ENCODE data around the gene FOXJ3.

The FOXJ3 gene

GRCh38 chr1:42324398-42325013 lies 10.5 kb downstream of the FOXJ3 start:
- Histone ChIP-seq H3K27ac (ENCODE audit: extremely low read depth, low read depth, low read length) (no peak overlapping the region), H3K36me3 (ENCODE audit: control insufficient read depth in 2 of 2, insufficient read depth in 1 of 2, low read length in 2 of 2) (no peaks in the 10 kb centered on the region), H3K9me3 (ENCODE audit: control insufficient read depth, insufficient read depth, low read depth, low read length) (no peaks in the 10 kb centered on the region), H3K4me3 (ENCODE audit: low read depth, low read length) (no peak overlapping the region), H3K4me1 (ENCODE audit: control insufficient read depth, insufficient read depth, low read length) (peaks cover 17% of the 10 kb centered on the region)
- CTCF ChIA-PET, result no interaction called here
- TF ChIP-seq ZNF501 (tag by site-specific recombination; IDR thresholded peaks at IDR 0.05), result no peak
- no peak for TF ChIP-seq SCRT1 (tag by site-specific recombination; IDR thresholded peaks at IDR 0.05; ENCODE audit: borderline replicate concordance)
- TF ChIP-seq PRDM10 (tag by site-specific recombination; IDR thresholded peaks at IDR 0.05), result peak; percentile 77
- POLR2A ChIA-PET, result no interaction called here

- Histone ChIP-seq H3K4me1 (ENCODE audit: control insufficient read depth, insufficient read depth, low read length) (peaks cover 17% of the 10 kb centered on the region), H3K9me3 (ENCODE audit: control insufficient read depth, insufficient read depth, low read depth, low read length) (no peaks in the 10 kb centered on the region), H3K36me3 (ENCODE audit: control insufficient read depth in 2 of 2, insufficient read depth in 1 of 2, low read length in 2 of 2) (no peaks in the 10 kb centered on the region), H3K4me3 (ENCODE audit: low read depth, low read length) (no peak overlapping the region), H3K27ac (ENCODE audit: extremely low read depth, low read depth, low read length) (no peak overlapping the region)
- ChIA-PET CTCF (no interaction called here), POLR2A (no interaction called here)
- TF ChIP-seq ZNF510 (tag by site-specific recombination; IDR thresholded peaks at IDR 0.05; ENCODE audit: insufficient replicate concordance) (no peak), ZNF580 (tag by site-specific recombination; IDR thresholded peaks at IDR 0.05) (no peak), ZSCAN18 (tag by site-specific recombination; IDR thresholded peaks at IDR 0.05) (no peak), SP7 (tag by site-specific recombination; IDR thresholded peaks at IDR 0.05) (no peak), PATZ1 (tag by site-specific recombination; IDR thresholded peaks at IDR 0.05) (no peak), ZEB2 (tag by site-specific recombination; IDR thresholded peaks at IDR 0.05) (0 out of 2 replicates have a peak, but pooled peaks have one; percentile 15)
Observed at GRCh38 chr1:42323551-42323950, 11.5 kb downstream of the FOXJ3 start.

GRCh38 chr1:42322577-42322976 lies 12.5 kb downstream of the FOXJ3 start:
- Histone ChIP-seq H3K27ac (ENCODE audit: extremely low read depth, low read depth, low read length) (no peak overlapping the region), H3K4me3 (ENCODE audit: low read depth, low read length) (no peak overlapping the region), H3K9me3 (ENCODE audit: control insufficient read depth, insufficient read depth, low read depth, low read length) (no peaks in the 10 kb centered on the region), H3K36me3 (ENCODE audit: control insufficient read depth in 2 of 2, insufficient read depth in 1 of 2, low read length in 2 of 2) (no peaks in the 10 kb centered on the region), H3K4me1 (ENCODE audit: control insufficient read depth, insufficient read depth, low read length) (peaks cover 17% of the 10 kb centered on the region)
- CTCF ChIA-PET, result interaction anchor here (0.6 kb wide), 1 partner anchor 891 kb away, joined by 3 read pairs; no protein-coding TSS in a partner anchor
- POLR2A ChIA-PET, result no interaction called here
- TF ChIP-seq ZBTB17 (tag by site-specific recombination; IDR thresholded peaks at IDR 0.05), result peak; percentile 95
- TF ChIP-seq GLI2 (tag by site-specific recombination; IDR thresholded peaks at IDR 0.05; ENCODE audit: borderline replicate concordance, low read depth), result no peak
- TF ChIP-seq ZNF202 (tag by site-specific recombination; IDR thresholded peaks at IDR 0.05; ENCODE audit: borderline replicate concordance), result no peak
- TF ChIP-seq ZNF354C (tag by site-specific recombination; IDR thresholded peaks at IDR 0.05; ENCODE audit: borderline replicate concordance, low read depth), result no peak
- TF ChIP-seq ZNF239 (tag by site-specific recombination; IDR thresholded peaks at IDR 0.05), result no peak
- TF ChIP-seq ZBTB20 (tag by site-specific recombination; IDR thresholded peaks at IDR 0.05), result peak; percentile 40; the same call in 1 of the 2 replicates
- no peak for TF ChIP-seq ZNF660 (tag by site-specific recombination; IDR thresholded peaks at IDR 0.05)
- no peak for TF ChIP-seq REST (tag by site-specific recombination; IDR thresholded peaks at IDR 0.05)

Data from HEK293 (cell line).